Sigmoid colon (tissue), 7 donors: ENCODE results near the gene ELAC1. TPM values are rescaled to one million over a fixed set of nuclear protein-coding genes. Genes with fewer than 3 reads are reported as not detected.

Source experiments
- DNase-seq: peaks from one replicate; pipeline ENCODE4 v3.0.0-alpha.2; 2019
- H3K27ac ChIP-seq, 4 donors: fragments of 200-600 bp; sonication (generic); one replicate each; pipeline ENCODE4 v1.5.1; 2016 to 2019; ENCODE audit warnings: mild to moderate bottlenecking in 1 of 4
- H3K27me3 ChIP-seq, 3 donors: fragments of 200-600 bp; sonication (generic); one replicate each; pipeline ENCODE4 v1.5.1; 2019; ENCODE audit warnings: mild to moderate bottlenecking in 1 of 3
- H3K36me3 ChIP-seq, 4 donors: fragments of 200-600 bp; sonication (generic); one replicate each; pipeline ENCODE4 v1.5.1; 2016 to 2019
- H3K4me1 ChIP-seq, 4 donors: fragments of 200-600 bp; sonication (generic); one replicate each; pipeline ENCODE4 v1.5.1; 2017 to 2019
- H3K4me3 ChIP-seq, 4 donors: fragments of 200-600 bp; sonication (generic); one replicate each; pipeline ENCODE4 v1.5.1; 2017 to 2019; ENCODE audit warnings: mild to moderate bottlenecking in 2 of 4, moderate library complexity in 1 of 4
- H3K9me3 ChIP-seq, 4 donors: fragments of 200-600 bp in 3 of 4; sonication (generic) in 3 of 4; one replicate each; pipeline versions ENCODE4 v1.5.1 to v1.6.1; 2013 to 2019
- CTCF ChIP-seq, 4 experiments: fragments of 450-650 bp in 3 of 4; fragments of 200-600 bp in 1 of 4; IDR thresholded peaks; one replicate each; pipeline ENCODE4 v1.5.1; 2016 to 2019; ENCODE audit warnings: antibody characterized with exemption in 4 of 4, mild to moderate bottlenecking in 3 of 4, moderate library complexity in 2 of 4
- EP300 ChIP-seq, 4 donors: sonication (generic); formaldehyde crosslinking; IDR thresholded peaks; one replicate each; pipeline ENCODE4 v1.6.1; 2017; ENCODE audit warnings: antibody characterized with exemption in 4 of 4
- POLR2A ChIP-seq, 2 donors: fragments of 450-650 bp; IDR thresholded peaks; one replicate each; pipeline ENCODE4 v1.6.1; 2016; ENCODE audit warnings: antibody characterized with exemption in 2 of 2, mild to moderate bottlenecking in 2 of 2, moderate library complexity in 2 of 2
- POLR2AphosphoS5 ChIP-seq, 4 donors: sonication (generic); formaldehyde crosslinking; IDR thresholded peaks; one replicate each; pipeline ENCODE4 v1.6.1; 2017; ENCODE audit warnings: antibody characterized with exemption in 4 of 4
- WGBS, 2 donors: extraction: QIAGEN DNeasy Blood & Tissue Kit; methylation state at CpG; one replicate each; pipeline ENCODE4 v1.1.7; 2013; 5-methylcytosine and 5-hydroxymethylcytosine counted together
- intact Hi-C: fragments of 100-400 bp; cut with DNase I; formaldehyde crosslinking; loops from one replicate; pipeline ENCODE4 v1.15.1; 2023
- polyA plus RNA-seq, 3 donors: library from polyadenylated mRNA; stranded (reverse); fragments of 200-250 nt; gene quantifications; one replicate each; pipeline ENCODE4 v1.2.3, GENCODE V29; 2013
- total RNA-seq, 4 donors: library from RNA; depleted of rRNA; stranded (reverse); fragments of >200 nt; gene quantifications; one replicate each; pipeline ENCODE4 v1.1.0, GENCODE V29; 2016
- donor health status: healthy with polysubstance abuse.
- donor health status: Bipolar disorder and iron deficiency.
- donor health status: healthy.

ELAC1 gene
- total and polyA plus RNA-seq, 7 donors: 3.9 to 8.1 (median 5.4) TPM

- Histone ChIP-seq H3K36me3 (peaks cover 0 to 22% (median 0%) of the 10 kb centered on the region in 4 donors), H3K4me1 (no peaks in the 10 kb centered on the region), H3K9me3 (no peaks in the 10 kb centered on the region), H3K27me3 (no peaks in the 10 kb centered on the region), H3K4me3 (no peak overlapping the region), H3K27ac (no peak overlapping the region)
- DNase-seq: no peak
- intact Hi-C loops: no loop called here
- TF ChIP-seq POLR2AphosphoS5 (IDR thresholded peaks at IDR 0.05): no peak
- TF ChIP-seq EP300 (IDR thresholded peaks at IDR 0.05): no peak
- TF ChIP-seq CTCF (IDR thresholded peaks at IDR 0.05): no peak
- no peak for TF ChIP-seq POLR2A (IDR thresholded peaks at IDR 0.05)
- WGBS, 2 donors: 84 to 93% methylated on average over 4 of the region's 4 CpGs
Observed at GRCh38 chr18:50950626-50951025, 17.2 kb upstream of the ELAC1 start.

- no peaks in the 10 kb centered on the region for H3K27me3 ChIP-seq
- H3K4me3 ChIP-seq: no peak overlapping the region
- TF ChIP-seq POLR2AphosphoS5 (IDR thresholded peaks at IDR 0.05): no peak
- no peak for TF ChIP-seq POLR2A (IDR thresholded peaks at IDR 0.05)
- TF ChIP-seq EP300 (IDR thresholded peaks at IDR 0.05): no peak
- TF ChIP-seq CTCF (IDR thresholded peaks at IDR 0.05): no peak
- no peak for DNase-seq
- H3K36me3 ChIP-seq: peaks cover 0 to 3% (median 0%) of the 10 kb centered on the region in 4 donors
- no peak overlapping the region for H3K27ac ChIP-seq
- H3K4me1 ChIP-seq: no peaks in the 10 kb centered on the region
- WGBS, 2 donors: 82 to 89% methylated on average over 3 of the region's 3 CpGs
- no peaks in the 10 kb centered on the region for H3K9me3 ChIP-seq
- intact Hi-C loops: no loop called here
Observed at GRCh38 chr18:50953822-50954221, 14.0 kb upstream of the ELAC1 start.

GRCh38 chr18:50955253-50955652, 12.6 kb upstream of the ELAC1 start:
- WGBS, 2 donors: 93 to 97% methylated on average over 4 of the region's 4 CpGs
- DNase-seq: no peak
- intact Hi-C loops: no loop called here

GRCh38 chr18:50956116-50956515, 11.7 kb upstream of the ELAC1 start:
- Histone ChIP-seq H3K27ac (no peak overlapping the region), H3K36me3 (no peaks in the 10 kb centered on the region), H3K9me3 (peaks cover 0 to 2% (median under 1%) of the 10 kb centered on the region in 4 donors), H3K4me1 (no peaks in the 10 kb centered on the region), H3K27me3 (no peaks in the 10 kb centered on the region), H3K4me3 (no peak overlapping the region)
- TF ChIP-seq EP300 (IDR thresholded peaks at IDR 0.05) (no peak), POLR2AphosphoS5 (IDR thresholded peaks at IDR 0.05) (no peak)
- WGBS, 2 donors: 95% methylated on average over 3 of the region's 3 CpGs
- intact Hi-C loops: no loop called here
- no peak for DNase-seq

More at GRCh38 chr18:50955253-50955652, 12.6 kb upstream of the ELAC1 start:
- Histone ChIP-seq H3K36me3 (no peaks in the 10 kb centered on the region), H3K4me3 (no peak overlapping the region), H3K4me1 (no peaks in the 10 kb centered on the region), H3K9me3 (no peaks in the 10 kb centered on the region), H3K27me3 (no peaks in the 10 kb centered on the region), H3K27ac (no peak overlapping the region)
- no peak for TF ChIP-seq POLR2A (IDR thresholded peaks at IDR 0.05)
- no peak for TF ChIP-seq POLR2AphosphoS5 (IDR thresholded peaks at IDR 0.05)
- TF ChIP-seq CTCF (IDR thresholded peaks at IDR 0.05): no peak
- TF ChIP-seq EP300 (IDR thresholded peaks at IDR 0.05): no peak

GRCh38 chr18:50961974-50962373, 5.9 kb upstream of the ELAC1 start:
- intact Hi-C loops: no loop called here
- 74 to 81% methylated on average over 1 of the region's 1 CpG for WGBS, 2 donors

More at GRCh38 chr18:50961974-50962373, 5.9 kb upstream of the ELAC1 start:
- no peak overlapping the region for H3K27ac ChIP-seq
- TF ChIP-seq CTCF (IDR thresholded peaks at IDR 0.05): no peak
- no peak for TF ChIP-seq POLR2AphosphoS5 (IDR thresholded peaks at IDR 0.05)
- TF ChIP-seq POLR2A (IDR thresholded peaks at IDR 0.05): no peak
- no peak for TF ChIP-seq EP300 (IDR thresholded peaks at IDR 0.05)
- no peaks in the 10 kb centered on the region for H3K4me1 ChIP-seq
- peaks cover 0 to 10% (median 7%) of the 10 kb centered on the region in 4 donors for H3K9me3 ChIP-seq
- H3K4me3 ChIP-seq: no peak overlapping the region
- H3K36me3 ChIP-seq: no peaks in the 10 kb centered on the region
- H3K27me3 ChIP-seq: no peaks in the 10 kb centered on the region
- DNase-seq: no peak
